GM21447 (cell line): ENCODE data around the gene NELFCD.

Experiments used
- ATAC-seq: cut with Tn5 transposase; IDR thresholded peaks from one replicate; pipeline ENCODE4 v1.9.1; 2021; ENCODE audit not compliant: unreplicated experiment

Gene NELFCD

GRCh38 chr20:58993332-58994248 is 12.5 kb downstream of the NELFCD start:
- ATAC-seq, result no peak

DNA sequence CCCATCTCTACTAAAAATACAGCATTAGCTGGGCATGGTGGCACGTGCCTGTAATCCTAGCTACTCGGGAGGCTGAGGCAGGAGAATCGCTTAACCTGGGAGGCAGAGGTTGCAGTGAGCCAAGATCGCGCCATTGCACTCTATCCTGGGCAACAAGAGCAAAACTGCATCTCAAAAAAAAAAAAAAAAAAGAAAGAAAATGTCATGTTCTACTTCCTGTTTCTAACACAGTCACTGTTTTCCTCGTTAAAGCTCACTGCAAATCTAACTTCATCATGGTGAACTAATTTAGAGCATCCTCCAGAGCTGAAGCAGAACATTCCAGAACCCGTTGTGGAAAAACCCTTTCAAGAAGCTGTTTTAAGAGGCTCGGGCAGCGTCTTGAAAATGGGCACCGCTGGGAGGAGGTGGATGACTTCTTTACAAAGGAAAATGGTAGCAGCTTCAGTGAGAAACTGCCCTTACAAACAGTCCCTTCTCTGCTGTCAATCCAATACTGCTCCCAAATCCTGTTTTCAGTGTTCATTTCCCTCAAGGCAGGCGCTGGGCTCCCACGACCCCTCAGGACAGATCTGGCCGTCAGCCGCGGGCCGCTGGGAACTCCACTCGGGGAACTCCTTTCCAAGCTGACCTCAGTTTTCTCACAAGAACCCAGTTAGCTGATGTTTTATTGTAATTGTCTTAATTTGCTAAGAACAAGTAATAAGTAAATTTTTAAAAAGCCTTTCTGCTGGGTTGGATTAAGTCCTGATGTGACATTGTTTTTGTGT is 13.5 kb downstream of the NELFCD start:
- no peak for ATAC-seq

- ATAC-seq, result no peak
These were observed 14.6 kb downstream of the NELFCD start for GRCh38 chr20:58995461-58996225.

DNA sequence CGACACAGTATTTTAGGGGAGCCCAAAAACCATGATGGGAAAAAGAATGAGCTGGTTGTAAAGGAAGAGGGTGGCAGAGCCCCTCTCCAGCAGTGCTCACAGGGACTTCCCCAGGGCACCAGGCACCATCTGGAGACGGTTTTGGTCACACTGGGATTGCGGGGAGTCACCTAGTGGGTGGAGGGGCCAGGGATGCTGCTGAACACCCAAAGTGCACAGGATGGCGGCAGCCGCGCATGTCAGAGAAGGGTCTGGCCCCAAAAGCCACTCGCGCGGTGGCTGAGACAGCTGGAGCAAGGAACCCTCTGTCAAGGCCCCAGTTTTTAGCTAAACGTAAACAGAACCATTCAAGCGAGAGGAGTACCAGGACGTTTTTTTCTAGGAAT is 15.2 kb downstream of the NELFCD start:
- no peak for ATAC-seq

- ATAC-seq, result no peak
These were observed 16.2 kb downstream of the NELFCD start for GRCh38 chr20:58997141-58997770.

DNA sequence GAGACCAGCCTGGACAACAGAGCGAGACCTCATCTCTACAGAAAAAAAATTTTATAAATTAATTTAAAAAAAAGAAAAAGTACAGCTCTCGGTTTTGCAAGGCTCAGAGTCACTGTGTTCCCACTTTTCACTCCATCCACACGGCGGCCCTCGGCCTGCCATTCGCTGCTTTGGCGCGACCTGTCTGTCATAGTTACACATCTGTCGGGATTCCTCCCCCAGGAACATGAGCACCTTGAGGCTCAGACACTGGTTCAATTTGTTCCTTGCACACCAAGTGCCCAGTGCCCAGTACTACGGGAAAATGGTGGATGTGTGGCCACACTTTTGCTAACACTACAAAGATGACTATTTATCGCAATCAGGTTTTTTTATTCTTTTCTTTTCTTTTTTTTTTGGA is 17.6 kb downstream of the NELFCD start:
- ATAC-seq, result no peak

DNA sequence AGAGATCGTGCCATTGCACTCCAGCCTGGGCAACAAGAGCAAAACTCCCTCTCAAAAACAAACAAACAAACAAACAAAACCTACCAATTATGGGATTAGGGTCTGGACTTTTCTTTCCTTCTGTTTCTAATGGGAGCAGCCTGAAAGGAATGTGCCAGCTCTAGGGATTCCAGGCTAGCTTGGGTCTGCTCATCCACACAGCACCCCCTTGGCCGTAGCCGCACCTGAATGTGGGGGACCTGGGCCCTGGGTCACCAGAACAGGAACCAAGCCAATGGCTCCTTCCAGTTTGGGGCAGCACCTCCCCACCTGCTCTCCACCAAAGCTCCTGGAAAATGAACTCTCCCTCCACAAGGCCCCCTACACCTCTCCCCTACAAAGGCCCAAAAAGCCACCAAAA is 19.3 kb downstream of the NELFCD start:
- no peak for ATAC-seq

DNA sequence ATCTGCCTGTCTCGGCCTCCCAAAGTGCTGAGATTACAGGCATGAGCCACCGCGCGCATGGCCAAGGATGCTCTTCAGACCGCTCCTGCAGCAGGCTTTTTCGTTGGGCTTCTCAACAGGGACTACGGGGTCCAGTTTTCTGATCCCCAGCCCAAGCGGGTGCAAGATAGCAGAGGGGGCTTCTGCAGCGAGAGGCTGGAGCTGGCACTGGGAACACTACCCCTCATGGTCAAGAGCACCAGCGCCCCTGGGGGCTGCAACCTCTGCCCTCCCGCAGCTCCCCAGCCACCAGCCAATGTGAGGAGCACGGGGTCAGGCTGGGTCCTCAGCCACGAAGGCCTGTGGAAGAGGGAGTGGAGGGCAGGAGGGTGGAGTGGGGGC is 20.0 kb downstream of the NELFCD start:
- ATAC-seq, result no peak

- no peak for ATAC-seq
These were observed 20.6 kb downstream of the NELFCD start for GRCh38 chr20:59001449-59002171.

GRCh38 chr20:59002388-59002787 is 21.3 kb downstream of the NELFCD start:
- no peak for ATAC-seq

GRCh38 chr20:59002874-59003399 is 21.9 kb downstream of the NELFCD start:
- no peak for ATAC-seq

DNA sequence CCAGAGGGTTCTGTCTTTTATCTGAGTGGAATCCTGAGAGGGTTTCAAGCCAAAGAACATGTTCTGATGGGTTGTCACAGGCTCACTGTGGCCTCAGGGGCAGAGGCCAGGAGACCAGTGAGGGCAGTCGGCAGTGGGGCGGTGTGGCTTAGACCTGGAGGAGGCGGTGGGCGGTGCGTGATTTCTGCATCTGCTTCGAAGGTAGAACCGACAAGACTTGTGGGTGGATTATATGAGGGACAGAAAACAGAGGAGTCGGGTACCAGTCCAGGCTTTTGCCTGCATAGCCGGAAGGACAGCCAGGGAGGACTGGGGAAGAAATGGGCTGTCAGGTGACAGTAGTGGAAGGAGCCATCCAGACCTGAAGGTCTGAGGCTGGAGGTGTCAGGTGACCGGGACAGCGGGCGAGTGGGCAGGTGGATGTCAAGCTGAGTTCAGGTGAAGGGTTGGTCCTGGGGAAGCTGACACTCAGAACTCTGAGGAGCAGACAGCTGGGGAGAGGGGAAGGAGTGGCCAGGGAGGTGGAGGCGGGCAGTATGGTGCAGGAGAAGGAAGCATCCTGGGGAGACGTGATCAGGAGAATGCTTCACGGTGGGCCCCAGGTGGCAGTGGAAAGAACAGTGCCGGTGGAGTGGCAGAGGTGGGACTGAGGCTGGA is 22.9 kb downstream of the NELFCD start:
- no peak for ATAC-seq

DNA sequence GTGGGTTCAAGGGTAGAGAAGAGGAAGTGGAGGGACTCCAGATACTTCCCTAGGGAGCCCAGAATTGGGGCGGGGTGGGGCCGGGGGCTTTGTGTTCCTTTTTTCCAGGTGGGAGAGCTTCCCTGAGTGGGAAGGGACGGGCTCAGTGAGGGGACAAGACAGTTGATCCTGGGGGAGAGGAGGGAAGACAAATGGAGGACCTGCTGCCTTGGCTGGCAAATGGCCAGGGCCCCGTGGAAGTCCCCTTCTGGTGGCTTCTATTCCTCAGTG is 23.4 kb downstream of the NELFCD start:
- ATAC-seq, result no peak

GRCh38 chr20:59004763-59005522 is 23.9 kb downstream of the NELFCD start:
- ATAC-seq, result peak; percentile 58

DNA sequence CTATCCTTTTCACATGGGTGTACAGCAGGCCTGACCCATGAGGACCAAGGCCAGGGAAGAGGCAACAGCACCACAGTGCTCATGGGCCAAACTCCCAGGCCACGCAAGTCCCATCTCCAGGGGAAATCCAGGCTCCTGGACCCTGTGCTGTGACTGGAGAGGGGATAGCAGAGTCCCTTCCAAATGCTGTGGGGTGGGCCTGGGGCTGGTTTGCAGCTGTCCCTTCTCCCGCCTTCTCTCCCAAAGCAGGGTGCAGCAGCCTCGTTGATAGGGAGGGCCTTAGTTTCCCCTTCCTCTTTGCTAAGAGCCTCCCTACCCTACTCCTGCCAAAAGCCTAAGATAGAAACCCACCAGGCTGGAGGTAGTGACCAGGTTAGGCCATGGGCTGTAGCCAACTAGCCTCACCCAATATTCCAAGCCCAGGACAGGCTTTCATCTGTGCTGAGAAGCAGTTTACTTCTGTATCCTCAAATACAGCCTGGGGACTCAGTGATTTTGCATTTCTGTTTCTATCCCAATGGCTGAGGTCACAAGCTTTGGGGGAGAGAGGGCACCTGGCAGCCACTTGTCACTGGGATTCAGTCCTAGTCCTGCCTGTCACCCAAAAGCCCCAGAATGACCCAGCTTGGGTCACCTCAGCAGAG is 24.6 kb downstream of the NELFCD start:
- ATAC-seq, result no peak

- no peak for ATAC-seq
These were observed 25.3 kb downstream of the NELFCD start for GRCh38 chr20:59006167-59006863.

DNA sequence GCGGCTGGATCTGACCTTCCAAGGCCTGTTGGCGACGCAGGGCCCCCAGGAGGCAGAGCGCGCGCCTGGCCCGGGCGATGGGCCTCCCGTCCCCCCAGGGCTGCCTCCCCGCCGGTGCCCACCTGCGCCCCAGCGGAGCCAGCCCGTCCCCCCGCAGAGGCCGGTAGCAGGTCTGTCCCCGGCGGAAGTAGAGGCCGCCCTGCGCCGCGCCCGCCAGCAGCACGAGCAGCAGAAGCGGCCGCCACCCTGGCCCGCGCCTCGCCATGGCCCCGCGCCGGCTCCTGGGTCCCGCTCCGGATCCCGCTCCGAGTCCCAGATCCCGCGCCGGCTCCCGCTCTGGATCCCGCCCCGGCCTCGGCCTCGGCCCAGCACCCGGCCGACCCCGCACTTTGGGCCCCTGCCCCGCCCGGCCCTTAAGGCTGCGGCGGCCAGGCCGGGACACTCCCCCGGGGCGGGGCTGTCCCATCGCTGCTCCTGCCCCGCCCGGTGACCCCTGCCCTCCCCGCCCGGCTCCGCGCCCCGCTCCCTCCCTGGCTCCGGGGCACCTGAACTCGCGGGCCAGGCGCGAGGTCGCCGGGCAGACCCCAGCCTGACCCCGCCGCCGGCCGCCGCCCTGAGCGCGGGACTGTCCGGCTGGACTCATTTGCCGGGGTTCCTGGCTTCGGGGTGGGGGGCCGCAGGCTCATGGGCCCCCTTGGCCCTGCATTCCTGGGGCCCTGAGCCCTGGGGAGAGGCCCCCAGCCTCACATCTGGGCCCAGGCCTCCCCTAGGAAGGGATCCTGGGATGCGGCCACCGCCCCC is 26.0 kb downstream of the NELFCD start, which contains the start of gene CTSZ:
Gene CTSZ, minus strand, starts transcription at position 391 of the 801 bp plus-strand sequence. Its CDS starts 126 bp downstream, at position 265.
- peak; percentile 21 for ATAC-seq
